WI38 (cell line): Measurements from ENCODE around the gene EXOSC5.
"Not testable (repeated sequence)": the region's sequence is repeated elsewhere in the genome, so short reads cannot be mapped to it uniquely, and the experiment has no call there.

Experiments
- H3K4me3 ChIP-seq: 2 replicates; pipeline ENCODE4 v1.5.1; 2011; ENCODE audit warnings: low read depth, mild to moderate bottlenecking, control low read depth, low read length
- TF ChIP-seq, protein P1 (sequence below): IDR thresholded peaks from 2 replicates; pipeline ENCODE4 v1.5.1; 2012; ENCODE audit warnings: low read depth, mild to moderate bottlenecking, control low read depth, low read length

The EXOSC5 gene

GRCh38 chr19:41386442-41386841 lies 10.7 kb downstream of the EXOSC5 start:
- H3K4me3 ChIP-seq: no peak overlapping the region
- TF ChIP-seq, protein P1, sequence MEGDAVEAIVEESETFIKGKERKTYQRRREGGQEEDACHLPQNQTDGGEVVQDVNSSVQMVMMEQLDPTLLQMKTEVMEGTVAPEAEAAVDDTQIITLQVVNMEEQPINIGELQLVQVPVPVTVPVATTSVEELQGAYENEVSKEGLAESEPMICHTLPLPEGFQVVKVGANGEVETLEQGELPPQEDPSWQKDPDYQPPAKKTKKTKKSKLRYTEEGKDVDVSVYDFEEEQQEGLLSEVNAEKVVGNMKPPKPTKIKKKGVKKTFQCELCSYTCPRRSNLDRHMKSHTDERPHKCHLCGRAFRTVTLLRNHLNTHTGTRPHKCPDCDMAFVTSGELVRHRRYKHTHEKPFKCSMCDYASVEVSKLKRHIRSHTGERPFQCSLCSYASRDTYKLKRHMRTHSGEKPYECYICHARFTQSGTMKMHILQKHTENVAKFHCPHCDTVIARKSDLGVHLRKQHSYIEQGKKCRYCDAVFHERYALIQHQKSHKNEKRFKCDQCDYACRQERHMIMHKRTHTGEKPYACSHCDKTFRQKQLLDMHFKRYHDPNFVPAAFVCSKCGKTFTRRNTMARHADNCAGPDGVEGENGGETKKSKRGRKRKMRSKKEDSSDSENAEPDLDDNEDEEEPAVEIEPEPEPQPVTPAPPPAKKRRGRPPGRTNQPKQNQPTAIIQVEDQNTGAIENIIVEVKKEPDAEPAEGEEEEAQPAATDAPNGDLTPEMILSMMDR: no peak

- no peak overlapping the region for H3K4me3 ChIP-seq
- TF ChIP-seq, protein P1: no peak
Observed at GRCh38 chr19:41384351-41384750, 12.8 kb downstream of the EXOSC5 start.

DNA sequence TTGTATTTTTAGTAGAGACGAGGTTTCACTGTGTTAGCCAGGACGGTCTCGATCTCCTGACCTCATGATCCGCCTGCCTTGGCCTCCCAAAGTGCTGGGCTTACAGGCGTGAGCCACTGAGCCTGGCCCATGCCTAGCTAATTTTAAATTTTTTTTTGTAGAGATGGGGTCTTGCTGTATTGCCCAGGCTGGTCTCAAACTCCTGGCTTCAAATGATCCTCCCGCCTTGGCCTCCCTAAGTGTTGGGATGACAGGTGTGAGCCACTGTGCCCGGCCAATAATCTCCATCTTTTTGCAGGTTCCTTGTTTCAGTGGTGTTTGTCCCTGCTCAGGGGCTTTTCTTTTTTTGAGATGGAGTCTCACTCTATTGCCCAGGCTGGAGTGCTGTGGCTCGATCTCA lies 15.6 kb downstream of the EXOSC5 start:
- not testable (repeated sequence) for H3K4me3 ChIP-seq

DNA sequence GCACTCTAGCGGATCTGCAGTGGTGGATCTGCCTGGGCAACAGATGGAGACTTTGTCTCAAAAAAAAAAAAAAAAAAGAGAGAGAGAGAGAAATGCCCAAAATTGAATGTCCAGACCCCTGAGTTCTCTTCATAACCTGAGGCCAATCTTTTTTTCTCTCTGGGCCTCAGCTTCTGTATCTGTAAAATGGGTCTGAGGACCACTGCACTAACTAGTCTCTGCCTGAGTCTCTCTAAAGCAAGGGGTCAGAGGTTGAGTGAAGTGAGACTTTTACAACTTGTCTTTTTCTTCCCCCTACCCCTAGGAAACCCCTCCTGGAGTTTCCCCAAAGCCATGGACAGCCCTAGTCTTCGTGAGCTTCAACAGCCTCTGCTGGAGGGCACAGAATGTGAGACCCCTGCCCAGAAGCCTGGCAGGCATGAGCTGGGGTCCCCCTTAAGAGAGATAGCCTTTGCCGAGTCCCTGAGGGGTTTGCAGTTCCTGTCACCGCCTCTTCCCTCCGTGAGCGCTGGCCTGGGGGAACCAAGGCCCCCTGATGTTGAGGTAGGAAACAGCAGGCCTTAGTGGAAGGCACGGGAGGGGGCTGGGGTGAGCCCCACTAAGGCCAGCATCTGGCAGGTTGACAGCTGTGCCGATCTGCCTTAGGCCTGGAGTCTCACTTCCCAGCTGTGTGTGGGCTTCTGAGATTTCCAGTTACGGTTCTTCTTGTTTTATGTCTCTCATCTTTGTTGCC lies 19.0 kb downstream of the EXOSC5 start:
- H3K4me3 ChIP-seq: no peak overlapping the region
- TF ChIP-seq, protein P1: no peak

DNA sequence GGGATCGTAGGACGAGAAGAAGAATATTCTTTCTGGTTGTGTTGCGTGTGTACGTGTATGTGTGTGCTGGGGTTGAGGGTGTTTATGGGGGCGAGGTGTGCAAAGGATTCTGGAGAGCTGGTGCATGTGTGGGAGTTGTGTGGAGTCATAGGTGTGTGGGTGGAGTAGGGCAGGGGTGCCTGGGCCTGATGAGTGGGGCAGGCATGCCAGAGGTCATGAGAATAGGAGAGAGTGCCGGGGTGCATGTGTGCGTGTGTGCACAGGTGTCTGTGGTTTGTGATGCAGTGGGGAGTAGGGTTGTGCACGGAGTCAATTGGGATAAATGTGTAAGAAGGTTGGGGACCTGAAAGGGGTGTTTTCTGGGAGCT lies 20.2 kb downstream of the EXOSC5 start:
- peak overlapping the region; percentile 65 for H3K4me3 ChIP-seq
- TF ChIP-seq, protein P1: no peak

DNA sequence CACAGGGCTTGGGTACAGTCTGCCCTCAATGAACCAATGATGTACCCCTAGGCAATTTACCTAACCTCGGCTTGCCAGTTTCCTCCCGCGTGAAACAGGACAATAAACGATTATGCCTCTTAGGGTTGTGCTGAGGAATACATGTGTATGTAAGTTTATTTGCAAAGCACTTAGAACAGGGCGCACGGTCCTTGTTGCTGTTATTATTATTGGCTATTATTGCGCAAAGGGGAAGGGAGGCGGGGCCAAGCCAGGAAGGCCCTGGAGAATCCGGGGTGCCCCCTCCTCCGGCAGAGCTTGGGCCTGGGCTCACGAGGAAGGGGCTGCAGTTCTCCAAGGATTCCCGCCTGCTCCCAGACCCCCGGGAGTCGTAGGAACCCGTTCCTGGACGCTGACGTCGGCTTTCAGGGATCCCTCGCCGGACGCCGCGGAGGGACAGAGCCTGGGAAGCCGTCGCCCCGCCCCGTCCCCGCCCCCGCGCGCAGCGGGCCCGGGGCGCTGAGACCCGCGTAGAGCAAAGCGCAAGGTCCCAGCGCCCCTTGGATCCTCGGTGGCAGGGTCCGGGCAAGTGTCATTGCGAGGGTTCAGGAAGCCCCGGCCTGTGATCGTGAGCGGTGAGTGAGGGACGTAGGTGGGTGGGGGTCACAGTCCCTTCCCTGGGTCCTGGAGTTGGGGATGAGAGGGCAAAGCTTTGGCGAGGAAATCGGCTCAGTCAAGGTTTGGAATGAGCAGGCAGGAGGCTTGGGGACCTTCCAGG lies 20.7 kb downstream of the EXOSC5 start, which contains the start of gene TMEM91:
TSS of gene TMEM91 (plus strand) at position 293 of the 757 bp plus-strand sequence. CDS start 1,777 bp downstream, outside the sequence.
- TF ChIP-seq, protein P1: no peak
- H3K4me3 ChIP-seq: peak within 1 kb of the TSS; percentile 65

GRCh38 chr19:41373993-41374392 lies 23.2 kb downstream of the EXOSC5 start:
- H3K4me3 ChIP-seq: no peak overlapping the region
- TF ChIP-seq, protein P1: no peak
